ENCODE data around the gene FBXO46. TPM values are rescaled to one million over a fixed set of nuclear protein-coding genes. Genes with fewer than 3 reads are reported as not detected.

FBXO46 gene
- total and polyA plus RNA-seq, 2 of the 13 experiments (the other 11 are each of a cell fraction or from before 2014, with no cell fraction given), result 6.2 to 6.4 TPM

DNA sequence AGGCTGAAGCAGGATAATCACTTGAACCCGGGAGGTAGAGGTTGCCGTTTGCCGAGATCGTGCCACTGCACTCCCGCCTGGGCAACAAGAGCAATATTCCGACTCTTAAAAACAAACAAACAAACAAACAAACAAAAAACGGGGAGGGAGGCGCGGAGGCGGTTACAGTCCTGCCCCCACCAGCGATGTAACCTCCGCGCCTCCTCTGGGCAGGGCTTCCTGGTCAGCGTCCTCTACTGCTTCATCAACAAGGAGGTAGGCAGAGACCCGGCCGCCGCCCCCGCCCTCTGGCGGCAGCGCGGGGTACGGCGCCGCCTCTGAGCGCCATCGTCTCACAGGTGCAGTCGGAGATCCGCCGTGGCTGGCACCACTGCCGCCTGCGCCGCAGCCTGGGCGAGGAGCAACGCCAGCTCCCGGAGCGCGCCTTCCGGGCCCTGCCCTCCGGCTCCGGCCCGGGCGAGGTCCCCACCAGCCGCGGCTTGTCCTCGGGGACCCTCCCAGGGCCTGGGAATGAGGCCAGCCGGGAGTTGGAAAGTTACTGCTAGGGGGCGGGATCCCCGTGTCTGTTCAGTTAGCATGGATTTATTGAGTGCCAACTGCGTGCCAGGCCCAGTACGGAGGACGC, 49.2 kb downstream of the FBXO46 start (continued):
- TF ChIP-seq, protein P1, sequence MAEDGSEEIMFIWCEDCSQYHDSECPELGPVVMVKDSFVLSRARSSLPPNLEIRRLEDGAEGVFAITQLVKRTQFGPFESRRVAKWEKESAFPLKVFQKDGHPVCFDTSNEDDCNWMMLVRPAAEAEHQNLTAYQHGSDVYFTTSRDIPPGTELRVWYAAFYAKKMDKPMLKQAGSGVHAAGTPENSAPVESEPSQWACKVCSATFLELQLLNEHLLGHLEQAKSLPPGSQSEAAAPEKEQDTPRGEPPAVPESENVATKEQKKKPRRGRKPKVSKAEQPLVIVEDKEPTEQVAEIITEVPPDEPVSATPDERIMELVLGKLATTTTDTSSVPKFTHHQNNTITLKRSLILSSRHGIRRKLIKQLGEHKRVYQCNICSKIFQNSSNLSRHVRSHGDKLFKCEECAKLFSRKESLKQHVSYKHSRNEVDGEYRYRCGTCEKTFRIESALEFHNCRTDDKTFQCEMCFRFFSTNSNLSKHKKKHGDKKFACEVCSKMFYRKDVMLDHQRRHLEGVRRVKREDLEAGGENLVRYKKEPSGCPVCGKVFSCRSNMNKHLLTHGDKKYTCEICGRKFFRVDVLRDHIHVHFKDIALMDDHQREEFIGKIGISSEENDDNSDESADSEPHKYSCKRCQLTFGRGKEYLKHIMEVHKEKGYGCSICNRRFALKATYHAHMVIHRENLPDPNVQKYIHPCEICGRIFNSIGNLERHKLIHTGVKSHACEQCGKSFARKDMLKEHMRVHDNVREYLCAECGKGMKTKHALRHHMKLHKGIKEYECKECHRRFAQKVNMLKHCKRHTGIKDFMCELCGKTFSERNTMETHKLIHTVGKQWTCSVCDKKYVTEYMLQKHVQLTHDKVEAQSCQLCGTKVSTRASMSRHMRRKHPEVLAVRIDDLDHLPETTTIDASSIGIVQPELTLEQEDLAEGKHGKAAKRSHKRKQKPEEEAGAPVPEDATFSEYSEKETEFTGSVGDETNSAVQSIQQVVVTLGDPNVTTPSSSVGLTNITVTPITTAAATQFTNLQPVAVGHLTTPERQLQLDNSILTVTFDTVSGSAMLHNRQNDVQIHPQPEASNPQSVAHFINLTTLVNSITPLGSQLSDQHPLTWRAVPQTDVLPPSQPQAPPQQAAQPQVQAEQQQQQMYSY (CRISPR knock-in tag; IDR thresholded peaks at IDR 0.05), result no peak
- TF ChIP-seq MXD4 (CRISPR knock-in tag; IDR thresholded peaks at IDR 0.05) (0 out of 2 replicates have a peak, but pooled peaks have one; percentile 34), ZNF737 (CRISPR knock-in tag; IDR thresholded peaks at IDR 0.05; ENCODE audit: borderline replicate concordance) (no peak), ZC3H4 (CRISPR knock-in tag; IDR thresholded peaks at IDR 0.05; ENCODE audit: borderline replicate concordance) (no peak), ZNF792 (CRISPR knock-in tag; IDR thresholded peaks at IDR 0.05) (0 out of 2 replicates have a peak, but pooled peaks have one; percentile 30), GLI4 (CRISPR knock-in tag; IDR thresholded peaks at IDR 0.05; ENCODE audit: borderline replicate concordance) (no peak; the same call in 1 of the 2 replicates), ZNF431 (CRISPR knock-in tag; IDR thresholded peaks at IDR 0.05; ENCODE audit: borderline replicate concordance, low read depth) (no peak), ZFP62 (CRISPR knock-in tag; IDR thresholded peaks at IDR 0.05) (no peak), ZNF777 (CRISPR knock-in tag; IDR thresholded peaks at IDR 0.05) (0 out of 2 replicates have a peak, but pooled peaks have one; percentile 31)
- TF ChIP-seq, protein P2, sequence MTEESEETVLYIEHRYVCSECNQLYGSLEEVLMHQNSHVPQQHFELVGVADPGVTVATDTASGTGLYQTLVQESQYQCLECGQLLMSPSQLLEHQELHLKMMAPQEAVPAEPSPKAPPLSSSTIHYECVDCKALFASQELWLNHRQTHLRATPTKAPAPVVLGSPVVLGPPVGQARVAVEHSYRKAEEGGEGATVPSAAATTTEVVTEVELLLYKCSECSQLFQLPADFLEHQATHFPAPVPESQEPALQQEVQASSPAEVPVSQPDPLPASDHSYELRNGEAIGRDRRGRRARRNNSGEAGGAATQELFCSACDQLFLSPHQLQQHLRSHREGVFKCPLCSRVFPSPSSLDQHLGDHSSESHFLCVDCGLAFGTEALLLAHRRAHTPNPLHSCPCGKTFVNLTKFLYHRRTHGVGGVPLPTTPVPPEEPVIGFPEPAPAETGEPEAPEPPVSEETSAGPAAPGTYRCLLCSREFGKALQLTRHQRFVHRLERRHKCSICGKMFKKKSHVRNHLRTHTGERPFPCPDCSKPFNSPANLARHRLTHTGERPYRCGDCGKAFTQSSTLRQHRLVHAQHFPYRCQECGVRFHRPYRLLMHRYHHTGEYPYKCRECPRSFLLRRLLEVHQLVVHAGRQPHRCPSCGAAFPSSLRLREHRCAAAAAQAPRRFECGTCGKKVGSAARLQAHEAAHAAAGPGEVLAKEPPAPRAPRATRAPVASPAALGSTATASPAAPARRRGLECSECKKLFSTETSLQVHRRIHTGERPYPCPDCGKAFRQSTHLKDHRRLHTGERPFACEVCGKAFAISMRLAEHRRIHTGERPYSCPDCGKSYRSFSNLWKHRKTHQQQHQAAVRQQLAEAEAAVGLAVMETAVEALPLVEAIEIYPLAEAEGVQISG (CRISPR knock-in tag; IDR thresholded peaks at IDR 0.05), result peak; percentile 70; the same call in 1 of the 2 replicates
- TF ChIP-seq, protein P3, sequence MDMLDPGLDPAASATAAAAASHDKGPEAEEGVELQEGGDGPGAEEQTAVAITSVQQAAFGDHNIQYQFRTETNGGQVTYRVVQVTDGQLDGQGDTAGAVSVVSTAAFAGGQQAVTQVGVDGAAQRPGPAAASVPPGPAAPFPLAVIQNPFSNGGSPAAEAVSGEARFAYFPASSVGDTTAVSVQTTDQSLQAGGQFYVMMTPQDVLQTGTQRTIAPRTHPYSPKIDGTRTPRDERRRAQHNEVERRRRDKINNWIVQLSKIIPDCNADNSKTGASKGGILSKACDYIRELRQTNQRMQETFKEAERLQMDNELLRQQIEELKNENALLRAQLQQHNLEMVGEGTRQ (IDR thresholded peaks at IDR 0.05; ENCODE audit: low read depth, low read length), result no peak
- TF ChIP-seq, protein P3 (CRISPR knock-in tag; IDR thresholded peaks at IDR 0.05; ENCODE audit: borderline replicate concordance), result no peak
- TF ChIP-seq, protein P4, sequence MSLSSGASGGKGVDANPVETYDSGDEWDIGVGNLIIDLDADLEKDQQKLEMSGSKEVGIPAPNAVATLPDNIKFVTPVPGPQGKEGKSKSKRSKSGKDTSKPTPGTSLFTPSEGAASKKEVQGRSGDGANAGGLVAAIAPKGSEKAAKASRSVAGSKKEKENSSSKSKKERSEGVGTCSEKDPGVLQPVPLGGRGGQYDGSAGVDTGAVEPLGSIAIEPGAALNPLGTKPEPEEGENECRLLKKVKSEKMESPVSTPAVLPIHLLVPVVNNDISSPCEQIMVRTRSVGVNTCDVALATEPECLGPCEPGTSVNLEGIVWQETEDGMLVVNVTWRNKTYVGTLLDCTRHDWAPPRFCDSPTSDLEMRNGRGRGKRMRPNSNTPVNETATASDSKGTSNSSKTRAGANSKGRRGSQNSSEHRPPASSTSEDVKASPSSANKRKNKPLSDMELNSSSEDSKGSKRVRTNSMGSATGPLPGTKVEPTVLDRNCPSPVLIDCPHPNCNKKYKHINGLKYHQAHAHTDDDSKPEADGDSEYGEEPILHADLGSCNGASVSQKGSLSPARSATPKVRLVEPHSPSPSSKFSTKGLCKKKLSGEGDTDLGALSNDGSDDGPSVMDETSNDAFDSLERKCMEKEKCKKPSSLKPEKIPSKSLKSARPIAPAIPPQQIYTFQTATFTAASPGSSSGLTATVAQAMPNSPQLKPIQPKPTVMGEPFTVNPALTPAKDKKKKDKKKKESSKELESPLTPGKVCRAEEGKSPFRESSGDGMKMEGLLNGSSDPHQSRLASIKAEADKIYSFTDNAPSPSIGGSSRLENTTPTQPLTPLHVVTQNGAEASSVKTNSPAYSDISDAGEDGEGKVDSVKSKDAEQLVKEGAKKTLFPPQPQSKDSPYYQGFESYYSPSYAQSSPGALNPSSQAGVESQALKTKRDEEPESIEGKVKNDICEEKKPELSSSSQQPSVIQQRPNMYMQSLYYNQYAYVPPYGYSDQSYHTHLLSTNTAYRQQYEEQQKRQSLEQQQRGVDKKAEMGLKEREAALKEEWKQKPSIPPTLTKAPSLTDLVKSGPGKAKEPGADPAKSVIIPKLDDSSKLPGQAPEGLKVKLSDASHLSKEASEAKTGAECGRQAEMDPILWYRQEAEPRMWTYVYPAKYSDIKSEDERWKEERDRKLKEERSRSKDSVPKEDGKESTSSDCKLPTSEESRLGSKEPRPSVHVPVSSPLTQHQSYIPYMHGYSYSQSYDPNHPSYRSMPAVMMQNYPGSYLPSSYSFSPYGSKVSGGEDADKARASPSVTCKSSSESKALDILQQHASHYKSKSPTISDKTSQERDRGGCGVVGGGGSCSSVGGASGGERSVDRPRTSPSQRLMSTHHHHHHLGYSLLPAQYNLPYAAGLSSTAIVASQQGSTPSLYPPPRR (CRISPR knock-in tag; IDR thresholded peaks at IDR 0.05; ENCODE audit: borderline replicate concordance), result no peak
- TF ChIP-seq, protein P5, sequence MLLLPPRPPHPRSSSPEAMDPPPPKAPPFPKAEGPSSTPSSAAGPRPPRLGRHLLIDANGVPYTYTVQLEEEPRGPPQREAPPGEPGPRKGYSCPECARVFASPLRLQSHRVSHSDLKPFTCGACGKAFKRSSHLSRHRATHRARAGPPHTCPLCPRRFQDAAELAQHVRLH (CRISPR knock-in tag; IDR thresholded peaks at IDR 0.05; ENCODE audit: borderline replicate concordance, low read depth), result peak; percentile 52; the same call in 1 of the 2 replicates
